Prostate gland (tissue), 2 donors: ENCODE data around the gene SERINC3.

ENCODE experiments used
- CTCF ChIP-seq, 4 experiments: fragments of 200-600 bp in 2 of 4; fragments of 450-650 bp in 2 of 4; sonication (generic) in 2 of 4; IDR thresholded peaks; 1 replicate in 3 of 4; 2 replicates in 1 of 4; pipeline ENCODE4 v1.5.1; 2016 to 2019; ENCODE audit warnings: antibody characterized with exemption in 4 of 4, mild to moderate bottlenecking in 2 of 4, moderate library complexity in 2 of 4
- POLR2A ChIP-seq: fragments of 450-650 bp; IDR thresholded peaks from one replicate; pipeline ENCODE4 v1.6.1; 2016; ENCODE audit warnings: antibody characterized with exemption, mild to moderate bottlenecking

GRCh38 chr20:44489223-44489622, 32.6 kb downstream of the SERINC3 start:
- no peak for TF ChIP-seq CTCF (IDR thresholded peaks at IDR 0.05)
- TF ChIP-seq POLR2A, result no peak
